CD14-positive monocyte (primary cell): ENCODE data around the gene FBXL4. TPM values are rescaled to one million over a fixed set of nuclear protein-coding genes. Genes with fewer than 3 reads are reported as not detected.

ENCODE experiments used
- DNase-seq, 3 donors: peaks; one replicate each; pipeline ENCODE4 v3.0.0-alpha.2; 2011 to 2022
- H2AFZ ChIP-seq: 2 replicates; pipeline ENCODE4 v1.6.0; 2012; ENCODE audit warnings: mild to moderate bottlenecking, low read depth, low read length, inconsistent platforms; ENCODE audit not compliant: insufficient read depth, poor library complexity, severe bottlenecking
- H3K27ac ChIP-seq, 2 donors: 1 replicate in 1 of 2; 2 replicates in 1 of 2; pipeline ENCODE4 v1.5.1; 2012 to 2013; ENCODE audit warnings: low read length in 2 of 2, control low read depth in 1 of 2, inconsistent platforms in 1 of 2, low read depth in 1 of 2, mild to moderate bottlenecking in 1 of 2
- H3K27me3 ChIP-seq, 2 donors: one replicate each; pipeline versions ENCODE4 v1.6.0 to v1.6.1; 2011 to 2013; ENCODE audit warnings: low read length in 2 of 2; ENCODE audit not compliant: control insufficient read depth in 2 of 2, insufficient read depth in 2 of 2
- H3K36me3 ChIP-seq, 2 donors: replicated peaks in 1 of 2; 1 replicate in 1 of 2; 2 replicates in 1 of 2; pipeline versions ENCODE4 v1.5.1 to v1.6.1; 2012 to 2013; ENCODE audit warnings: low read length in 2 of 2, control low read depth in 1 of 2, inconsistent platforms in 1 of 2, mild to moderate bottlenecking in 1 of 2; ENCODE audit not compliant: insufficient read depth in 2 of 2, control insufficient read depth in 1 of 2
- H3K4me1 ChIP-seq, 2 donors: 1 replicate in 1 of 2; 2 replicates in 1 of 2; pipeline versions ENCODE4 v1.5.1 to v1.6.1; 2012 to 2013; ENCODE audit warnings: low read length in 2 of 2, control low read depth in 1 of 2, inconsistent platforms in 1 of 2, mild to moderate bottlenecking in 1 of 2, moderate library complexity in 1 of 2; ENCODE audit not compliant: insufficient read depth in 2 of 2, control insufficient read depth in 1 of 2
- H3K4me2 ChIP-seq: replicated peaks from 2 replicates; pipeline ENCODE3; 2012; ENCODE audit warnings: low read length, moderate library complexity, mild to moderate bottlenecking; ENCODE audit not compliant: poor library complexity, severe bottlenecking; ENCODE audit errors: extremely low read depth
- H3K4me3 ChIP-seq, 3 experiments: fragments of 200-600 bp in 1 of 3; sonication (generic) in 1 of 3; replicated peaks in 1 of 3; 1 replicate in 2 of 3; 2 replicates in 1 of 3; pipeline ENCODE4 v1.5.1; 2011 to 2013; ENCODE audit warnings: low read length in 3 of 3, mild to moderate bottlenecking in 3 of 3, control low read depth in 2 of 3, low read depth in 2 of 3, inconsistent platforms in 1 of 3, moderate library complexity in 1 of 3
- H3K79me2 ChIP-seq: 2 replicates; pipeline ENCODE4 v1.6.0; 2012; ENCODE audit warnings: mild to moderate bottlenecking, control low read depth, inconsistent platforms, low read length, moderate library complexity; ENCODE audit not compliant: insufficient read depth
- H3K9ac ChIP-seq: 2 replicates; pipeline ENCODE4 v1.6.0; 2017; ENCODE audit warnings: low read length, mild to moderate bottlenecking; ENCODE audit not compliant: insufficient read depth, poor library complexity, severe bottlenecking
- H3K9me3 ChIP-seq, 2 donors: replicated peaks in 1 of 2; 1 replicate in 1 of 2; 2 replicates in 1 of 2; pipeline versions ENCODE4 v1.5.1 to v1.6.1; 2012 to 2013; ENCODE audit warnings: low read length in 2 of 2, control low read depth in 1 of 2; ENCODE audit not compliant: control insufficient read depth in 1 of 2, insufficient read depth in 1 of 2
- H4K20me1 ChIP-seq: 2 replicates; pipeline ENCODE4 v1.6.0; 2012; ENCODE audit warnings: mild to moderate bottlenecking, low read length, control low read depth, moderate library complexity; ENCODE audit not compliant: insufficient read depth
- H3K27ac Mint-ChIP-seq, 7 donors: one replicate each; pipeline ENCODE4 v1.8.0; 2020; ENCODE audit warnings: mild to moderate bottlenecking in 7 of 7, mixed read lengths in 7 of 7, moderate library complexity in 6 of 7, inconsistent platforms in 2 of 7
- H3K27me3 Mint-ChIP-seq, 3 donors: one replicate each; pipeline ENCODE4 v1.8.0; 2021 to 2022; ENCODE audit warnings: low read depth in 3 of 3, mild to moderate bottlenecking in 3 of 3, mixed read lengths in 3 of 3, moderate library complexity in 3 of 3, inconsistent platforms in 1 of 3
- H3K36me3 Mint-ChIP-seq, 2 donors: one replicate each; pipeline ENCODE4 v1.8.0; 2020; ENCODE audit warnings: mixed read lengths in 2 of 2, inconsistent platforms in 1 of 2, mild to moderate bottlenecking in 1 of 2
- H3K4me1 Mint-ChIP-seq: one replicate; pipeline ENCODE4 v1.8.0; 2020; ENCODE audit warnings: mild to moderate bottlenecking, mixed read lengths
- H3K4me3 Mint-ChIP-seq, 2 donors: one replicate each; pipeline ENCODE4 v1.8.0; 2020; ENCODE audit warnings: mild to moderate bottlenecking in 2 of 2, mixed read lengths in 2 of 2, moderate library complexity in 1 of 2
- H3K9me3 Mint-ChIP-seq, 7 donors: one replicate each; pipeline ENCODE4 v1.8.0; 2020 to 2022; ENCODE audit warnings: mixed read lengths in 7 of 7, mild to moderate bottlenecking in 6 of 7, moderate library complexity in 6 of 7, inconsistent platforms in 2 of 7
- CTCF ChIP-seq: fragments of 200-600 bp; IDR thresholded peaks from one replicate; pipeline ENCODE4 v1.8.0; 2022; ENCODE audit warnings: antibody characterized with exemption, mild to moderate bottlenecking
- WGBS: methylation state at CpG from one replicate; pipeline ENCODE4 v1.1.5; 2013; ENCODE audit warnings: missing lambda C conversion rate; ENCODE audit not compliant: insufficient coverage; 5-methylcytosine and 5-hydroxymethylcytosine counted together
- intact Hi-C, 2 donors: fragments of 100-400 bp; cut with micrococcal nuclease; formaldehyde crosslinking; loops; one replicate each; pipeline versions ENCODE4 v1.15.0 to v1.15.1; 2023
- polyA plus RNA-seq, 3 donors: library from polyadenylated mRNA; depleted of rRNA in 1 of 3; unstranded in 2 of 3; stranded (reverse) in 1 of 3; fragments of 300-500 nt in 2 of 3; fragments of >200 nt in 1 of 3; fragmentation: Illumina TruSeq in 2 of 3; gene quantifications; 1 replicate in 2 of 3; 2 replicates in 1 of 3; pipeline ENCODE4 v1.2.3, GENCODE V29; 2012 to 2021

FBXL4 gene
- polyA plus RNA-seq, 3 donors: 5.7 to 10.9 (median 8.6) TPM

GRCh38 chr6:98834060-98835031 lies 113.4 kb downstream of the FBXL4 start, which contains the start of gene POU3F2:
TSS of gene POU3F2 (plus strand) at chr6:98834574. CDS start at chr6:98834874, 300 bp downstream.
- H3K4me2 ChIP-seq: peak within 1 kb of the TSS; percentile 96
- peaks cover 6 to 17% of the 10 kb centered on the region in 2 donors for H3K36me3 Mint-ChIP-seq
- peaks cover 28 to 38% of the 10 kb centered on the region in 2 donors for H3K4me1 ChIP-seq
- peaks cover 85 to 98% of the 10 kb centered on the region in 2 donors for H3K27me3 ChIP-seq
- H3K4me3 ChIP-seq: peak within 1 kb of the TSS; percentile 47 to 76 (median 51)
- no peak within 1 kb of the TSS for H3K27ac ChIP-seq
- H2AFZ ChIP-seq: peak within 1 kb of the TSS; percentile 67
- H3K36me3 ChIP-seq: no peaks in the 10 kb centered on the region
- peaks cover 39% of the 10 kb centered on the region for H3K4me1 Mint-ChIP-seq
- no peak for TF ChIP-seq CTCF
- peaks cover 0 to 36% (median 19%) of the 10 kb centered on the region in 7 donors for H3K9me3 Mint-ChIP-seq
- H3K4me3 Mint-ChIP-seq: peak within 1 kb of the TSS; percentile 89 to 98
- H3K9ac ChIP-seq: peak within 1 kb of the TSS; percentile 12
- H3K79me2 ChIP-seq: no peaks in the 10 kb centered on the region
- under 1% methylated on average over 69 of the region's 83 CpGs for WGBS
- peaks cover 91 to 96% (median 93%) of the 10 kb centered on the region in 3 donors for H3K27me3 Mint-ChIP-seq
- H3K9me3 ChIP-seq: peaks cover 4 to 49% of the 10 kb centered on the region in 2 donors
- peak within 1 kb of the TSS in 1 of 7 donors; percentile 42 for H3K27ac Mint-ChIP-seq
- intact Hi-C loops: loop anchor here in 1 of 2 donors (5.0 kb wide), 1 partner anchor 1332 kb away; no protein-coding TSS in a partner anchor
- peak; percentile 36 to 58 (median 38) for DNase-seq
- H4K20me1 ChIP-seq: no peaks in the 10 kb centered on the region

GRCh38 chr6:98833307-98834059 lies 114.3 kb downstream of the FBXL4 start:
- no peak for TF ChIP-seq CTCF
- Mint-ChIP-seq H3K9me3 (peaks cover 0 to 41% (median 19%) of the 10 kb centered on the region in 7 donors), H3K27ac (peak overlapping the region in 1 of 7 donors; percentile 42), H3K27me3 (peaks cover 92 to 98% (median 97%) of the 10 kb centered on the region in 3 donors), H3K4me1 (peaks cover 40% of the 10 kb centered on the region), H3K4me3 (peak overlapping the region; percentile 89 to 98), H3K36me3 (peaks cover 6 to 15% of the 10 kb centered on the region in 2 donors)
- Histone ChIP-seq H3K27me3 (peaks cover 83 to 97% of the 10 kb centered on the region in 2 donors), H3K4me2 (peak overlapping the region; percentile 96), H3K4me3 (peak overlapping the region; percentile 47 to 76 (median 51)), H4K20me1 (no peaks in the 10 kb centered on the region), H3K79me2 (no peaks in the 10 kb centered on the region), H3K36me3 (no peaks in the 10 kb centered on the region), H3K9ac (no peak overlapping the region), H3K4me1 (peaks cover 28 to 38% of the 10 kb centered on the region in 2 donors), H3K27ac (no peak overlapping the region), H3K9me3 (peaks cover 4 to 52% of the 10 kb centered on the region in 2 donors), H2AFZ (peak overlapping the region; percentile 67)
- DNase-seq: no peak
- WGBS: under 1% methylated on average over 41 of the region's 42 CpGs
- intact Hi-C loops: no loop called here
